PFSK-1 (cell line): Measurements from ENCODE around the gene BIRC7.

ENCODE experiments used
- FOXP2 ChIP-seq: optimal IDR thresholded peaks from 2 replicates; pipeline ENCODE3; 2011; ENCODE audit warnings: borderline replicate concordance, control low read depth, inconsistent platforms; ENCODE audit not compliant: insufficient read depth; ENCODE audit errors: extremely low read length, extremely low read depth
- POLR2AphosphoS5 ChIP-seq: IDR thresholded peaks from 2 replicates; pipeline ENCODE4 v1.6.1; 2012; ENCODE audit warnings: low read depth, mild to moderate bottlenecking, control low read depth, low read length, moderate library complexity
- REST ChIP-seq, 2 experiments: IDR thresholded peaks; 2 replicates each; pipeline versions ENCODE4 v1.6.1 to v1.8.0; 2011 to 2012; ENCODE audit warnings: low read depth in 2 of 2, low read length in 2 of 2, control low read depth in 1 of 2, inconsistent platforms in 1 of 2, mild to moderate bottlenecking in 1 of 2, moderate library complexity in 1 of 2; ENCODE audit not compliant: insufficient read depth in 1 of 2
- SIN3A ChIP-seq: IDR thresholded peaks from 2 replicates; pipeline ENCODE4 v1.6.1; 2012; ENCODE audit warnings: mild to moderate bottlenecking, low read length, moderate library complexity, borderline replicate concordance; ENCODE audit not compliant: insufficient read depth
- TAF1 ChIP-seq: IDR thresholded peaks from 2 replicates; pipeline ENCODE4 v1.6.1; 2012; ENCODE audit warnings: low read length, control low read depth, borderline replicate concordance; ENCODE audit not compliant: insufficient read depth

The BIRC7 gene

GRCh38 chr20:63286781-63287696 lies 51.3 kb downstream of the BIRC7 start:
- no peak for TF ChIP-seq SIN3A
- no peak for TF ChIP-seq FOXP2
- no peak for TF ChIP-seq REST (IDR thresholded peaks at IDR 0.05; ENCODE audit: insufficient read depth in 1 of 2, low read depth in 2 of 2, low read length in 2 of 2)
- no peak for TF ChIP-seq TAF1
- TF ChIP-seq POLR2AphosphoS5 = no peak

GRCh38 chr20:63287697-63288580 lies 52.2 kb downstream of the BIRC7 start:
- TF ChIP-seq SIN3A = no peak
- no peak for TF ChIP-seq FOXP2
- TF ChIP-seq REST (IDR thresholded peaks at IDR 0.05; ENCODE audit: insufficient read depth in 1 of 2, low read depth in 2 of 2, low read length in 2 of 2) = no peak
- no peak for TF ChIP-seq POLR2AphosphoS5
- TF ChIP-seq TAF1 = no peak

- TF ChIP-seq POLR2AphosphoS5 = no peak
- TF ChIP-seq SIN3A = no peak
- no peak for TF ChIP-seq REST (IDR thresholded peaks at IDR 0.05; ENCODE audit: insufficient read depth in 1 of 2, low read depth in 2 of 2, low read length in 2 of 2)
- TF ChIP-seq FOXP2 = no peak
- TF ChIP-seq TAF1 = no peak
These were observed 53.0 kb downstream of the BIRC7 start for GRCh38 chr20:63288581-63289251.

- no peak for TF ChIP-seq TAF1
- no peak for TF ChIP-seq POLR2AphosphoS5
- no peak for TF ChIP-seq SIN3A
- TF ChIP-seq FOXP2 = no peak
- TF ChIP-seq REST (IDR thresholded peaks at IDR 0.05; ENCODE audit: insufficient read depth in 1 of 2, low read depth in 2 of 2, low read length in 2 of 2) = no peak
These were observed 53.8 kb downstream of the BIRC7 start for GRCh38 chr20:63289311-63290135.
